GM19468 (cell line): Measurements from ENCODE around the gene FCGR2B.
A peak's percentile ranks its signal among the peaks of the same experiment; 100 is the strongest.
"Not testable (repeated sequence)": the region's sequence is repeated elsewhere in the genome, so short reads cannot be mapped to it uniquely, and the experiment has no call there.

Source experiments
- ATAC-seq: cut with Tn5 transposase; IDR thresholded peaks from one replicate; pipeline ENCODE4 v1.9.1; 2021; ENCODE audit warnings: mild to moderate bottlenecking, moderate library complexity, moderate number of reproducible peaks; ENCODE audit not compliant: unreplicated experiment; ENCODE audit errors: extremely low read depth

Gene FCGR2B

DNA sequence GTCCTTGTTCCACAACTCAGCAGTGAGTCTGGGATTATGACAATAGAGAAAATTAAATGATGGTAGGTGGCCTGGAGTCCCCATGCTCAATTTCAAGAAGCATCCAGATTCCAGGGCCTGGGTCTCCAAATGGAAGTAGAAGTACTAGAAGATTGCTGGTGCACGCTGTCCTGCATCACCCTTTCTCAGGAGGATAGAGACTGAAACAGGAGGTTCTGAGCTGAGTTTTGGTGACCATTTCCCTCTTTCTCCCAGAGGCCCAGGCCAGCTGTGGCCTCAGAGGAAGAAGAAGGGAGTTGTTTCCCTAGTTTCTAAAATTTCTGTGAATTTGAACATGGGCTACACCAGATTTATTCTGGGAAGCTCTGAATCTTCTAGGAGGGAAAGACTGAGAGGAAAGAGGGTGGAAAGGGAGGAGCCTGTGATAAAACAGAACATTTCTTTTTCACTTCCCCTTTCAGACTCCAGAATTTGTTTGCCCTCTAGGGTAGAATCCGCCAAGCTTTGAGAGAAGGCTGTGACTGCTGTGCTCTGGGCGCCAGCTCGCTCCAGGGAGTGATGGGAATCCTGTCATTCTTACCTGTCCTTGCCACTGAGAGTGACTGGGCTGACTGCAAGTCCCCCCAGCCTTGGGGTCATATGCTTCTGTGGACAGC is at the start of gene FCGR2B:
Gene FCGR2B (plus strand): TSS at position 460 of the 656 bp plus-strand sequence. CDS start 99 bp downstream, at position 559.
- ATAC-seq: peak; percentile 48

DNA sequence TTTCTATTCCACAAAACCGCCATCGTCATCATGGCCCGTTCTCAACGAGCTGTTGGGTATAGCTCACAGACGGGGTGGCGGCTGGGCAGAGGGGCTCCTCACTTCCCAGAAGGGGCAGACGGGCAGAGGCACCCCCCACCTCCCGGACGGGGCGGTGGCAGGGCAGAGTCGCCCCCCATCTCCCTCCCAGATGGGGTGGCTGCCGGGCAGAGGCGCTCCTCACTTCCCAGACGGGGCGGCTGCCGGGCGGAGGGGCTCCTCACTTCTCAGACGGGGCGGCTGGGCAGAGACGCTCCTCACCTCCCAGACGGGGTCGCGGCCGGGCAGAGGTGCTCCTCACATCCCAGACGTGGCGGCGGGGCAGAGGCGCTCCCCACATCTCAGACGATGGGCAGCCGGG is 46.5 kb upstream of the FCGR2B start:
- ATAC-seq: not testable (repeated sequence)

DNA sequence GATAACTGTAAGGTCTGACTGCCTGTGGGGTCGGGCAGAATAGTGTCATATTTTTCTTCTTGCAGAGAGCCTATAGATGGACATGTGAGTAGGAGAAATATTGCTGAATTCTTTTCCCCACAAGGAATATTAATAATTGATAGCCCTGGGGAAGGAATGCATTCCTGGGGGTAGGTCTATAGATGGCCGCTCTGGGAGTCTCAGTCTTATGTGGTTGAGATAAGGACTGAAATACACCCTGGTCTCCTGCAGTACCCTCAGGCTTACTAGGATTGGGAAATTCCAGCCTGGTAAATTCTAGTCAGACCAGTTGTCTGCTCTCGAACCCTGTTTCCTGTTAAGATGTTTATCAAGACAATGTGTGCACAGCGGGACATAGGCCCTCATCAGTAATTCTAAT is 44.4 kb upstream of the FCGR2B start:
- ATAC-seq: not testable (repeated sequence)

DNA sequence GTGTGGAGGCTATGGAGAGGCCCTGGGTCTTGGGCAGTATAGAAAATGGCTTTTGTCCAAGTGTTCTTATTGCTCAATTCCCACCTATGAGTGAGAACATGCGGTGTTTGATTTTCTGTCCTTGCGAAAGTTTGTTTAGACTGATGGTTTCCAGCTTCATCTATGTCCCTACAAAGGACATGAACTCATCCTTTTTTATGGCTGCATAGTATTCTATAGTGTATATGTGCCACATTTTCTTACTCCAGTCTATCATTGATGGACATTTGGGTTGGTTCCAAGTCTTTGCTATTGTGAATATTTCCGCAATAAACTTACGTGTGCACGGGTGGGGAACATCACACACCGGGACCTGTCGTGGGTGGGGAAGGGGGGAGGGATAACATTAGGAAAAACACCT is 42.5 kb upstream of the FCGR2B start:
- not testable (repeated sequence) for ATAC-seq

DNA sequence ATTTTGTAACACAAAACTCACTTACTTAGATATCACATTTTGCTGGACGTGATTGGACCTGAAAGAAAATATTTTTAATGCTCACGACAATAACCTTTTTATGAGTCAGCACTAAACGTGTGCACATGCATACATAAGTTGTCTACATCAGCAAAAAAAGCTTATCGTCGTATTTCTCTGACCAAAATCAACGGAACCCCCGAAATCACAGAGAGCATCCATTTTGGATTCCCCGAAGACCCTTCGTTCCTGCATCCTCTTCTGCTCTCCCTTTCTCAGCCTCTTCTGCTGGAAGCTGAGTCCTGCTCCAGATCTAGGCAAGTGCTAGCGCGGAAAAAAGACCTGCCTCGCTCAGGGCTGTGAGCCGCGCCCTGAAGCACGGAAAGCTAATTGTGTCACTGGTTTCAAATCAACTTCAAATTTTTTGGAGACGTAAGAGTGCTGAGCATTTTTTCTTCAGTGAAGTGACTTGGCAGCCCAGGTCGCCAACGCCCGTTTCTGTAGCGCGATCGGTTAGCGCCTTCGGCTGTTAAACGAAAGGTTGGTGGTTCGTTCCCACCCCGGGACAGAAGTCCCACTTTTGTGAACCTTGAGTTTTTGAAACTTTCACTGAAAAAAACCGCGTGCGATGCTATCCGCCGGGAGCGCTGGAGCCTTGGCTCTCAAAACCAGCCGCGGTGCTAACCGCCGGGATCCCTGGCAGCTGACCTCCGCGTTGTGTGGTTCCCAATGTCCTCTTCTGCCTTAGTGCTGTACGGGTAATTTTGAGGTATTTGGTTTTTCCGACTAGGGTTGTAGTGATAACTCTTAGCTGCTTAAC is 41.6 kb upstream of the FCGR2B start:
- ATAC-seq: not testable (repeated sequence)

DNA sequence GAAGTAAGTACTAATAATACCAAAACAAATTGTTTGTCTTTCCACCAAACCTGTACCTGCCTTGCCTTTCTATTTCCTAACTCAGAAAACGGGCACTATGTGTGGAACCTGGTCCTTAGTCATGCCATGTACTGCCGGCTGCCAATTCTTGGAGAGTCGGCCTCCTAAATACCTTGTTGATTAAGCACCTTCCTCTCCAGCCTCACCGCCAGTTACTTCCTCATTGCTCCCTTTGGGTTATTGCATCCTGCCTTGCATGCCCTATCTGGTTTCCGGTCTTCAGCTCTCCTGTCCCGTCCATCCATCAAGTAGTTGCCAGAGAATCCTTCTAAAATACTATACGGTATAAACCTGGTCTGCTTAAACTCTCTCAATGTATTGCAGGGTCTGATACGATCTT is 40.9 kb upstream of the FCGR2B start:
- ATAC-seq: not testable (repeated sequence)

DNA sequence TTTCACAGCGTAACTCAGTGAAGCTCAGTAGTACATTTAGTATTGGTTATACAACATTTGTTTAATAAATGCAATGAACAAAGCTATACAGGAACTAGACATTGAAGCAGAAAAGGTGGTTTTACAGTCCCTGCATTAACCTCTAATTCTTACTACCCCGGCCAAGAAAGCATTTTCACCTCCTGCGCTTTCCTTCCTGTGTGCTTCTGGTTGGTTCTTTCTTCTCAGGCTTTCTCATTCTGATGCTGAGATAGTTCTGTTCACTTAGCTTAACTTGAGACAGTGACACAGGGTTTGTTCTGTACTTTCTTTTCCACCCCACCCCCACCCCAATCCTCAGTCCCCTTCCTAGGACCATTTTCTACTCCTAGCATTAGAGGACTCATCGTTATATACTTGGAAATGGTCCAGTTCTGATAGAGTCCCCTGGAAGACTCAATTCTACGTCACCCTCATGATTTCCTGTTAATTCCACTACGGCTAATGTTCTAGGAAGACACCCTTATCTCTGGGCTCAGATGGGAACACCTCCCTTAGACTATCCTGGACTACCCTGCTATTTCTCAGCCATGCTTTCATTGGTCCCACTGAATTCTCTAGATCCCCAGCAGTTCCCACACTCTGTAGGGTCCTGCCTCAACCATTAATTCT is 39.4 kb upstream of the FCGR2B start:
- peak; percentile 32 for ATAC-seq

- ATAC-seq: not testable (repeated sequence)
Measured at GRCh38 chr1:161624605-161625004, 38.3 kb upstream of the FCGR2B start.

- ATAC-seq: not testable (repeated sequence)
Measured at GRCh38 chr1:161626445-161627146, 36.3 kb upstream of the FCGR2B start.

- ATAC-seq: not testable (repeated sequence)
Measured at GRCh38 chr1:161630128-161630742, 32.7 kb upstream of the FCGR2B start.

- ATAC-seq: no peak
Measured at GRCh38 chr1:161631076-161631475, 31.9 kb upstream of the FCGR2B start, which contains the start of gene FCGR3B. Gene FCGR3B (minus strand): TSS chr1:161631176. CDS start chr1:161631094, 82 bp downstream.

DNA sequence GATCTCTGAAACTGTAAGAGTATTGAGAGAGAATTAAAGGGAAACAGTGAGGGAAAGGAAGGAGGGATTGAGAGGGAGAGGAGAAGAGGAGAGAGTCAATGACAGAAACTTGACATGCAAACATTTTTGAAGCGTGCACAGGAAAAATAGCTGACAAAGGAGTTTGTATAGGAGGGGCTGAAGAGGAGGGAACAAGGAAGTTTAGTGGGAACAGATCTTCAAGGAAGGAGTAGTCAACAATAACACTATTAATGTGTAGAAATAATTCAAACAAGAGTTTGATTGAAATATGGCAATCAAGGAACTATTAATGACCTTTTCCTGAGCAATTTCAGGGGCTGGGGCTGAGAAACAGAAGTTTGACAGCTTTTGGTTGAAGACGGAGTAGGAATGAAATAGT is 27.9 kb upstream of the FCGR2B start:
- ATAC-seq: not testable (repeated sequence)

DNA sequence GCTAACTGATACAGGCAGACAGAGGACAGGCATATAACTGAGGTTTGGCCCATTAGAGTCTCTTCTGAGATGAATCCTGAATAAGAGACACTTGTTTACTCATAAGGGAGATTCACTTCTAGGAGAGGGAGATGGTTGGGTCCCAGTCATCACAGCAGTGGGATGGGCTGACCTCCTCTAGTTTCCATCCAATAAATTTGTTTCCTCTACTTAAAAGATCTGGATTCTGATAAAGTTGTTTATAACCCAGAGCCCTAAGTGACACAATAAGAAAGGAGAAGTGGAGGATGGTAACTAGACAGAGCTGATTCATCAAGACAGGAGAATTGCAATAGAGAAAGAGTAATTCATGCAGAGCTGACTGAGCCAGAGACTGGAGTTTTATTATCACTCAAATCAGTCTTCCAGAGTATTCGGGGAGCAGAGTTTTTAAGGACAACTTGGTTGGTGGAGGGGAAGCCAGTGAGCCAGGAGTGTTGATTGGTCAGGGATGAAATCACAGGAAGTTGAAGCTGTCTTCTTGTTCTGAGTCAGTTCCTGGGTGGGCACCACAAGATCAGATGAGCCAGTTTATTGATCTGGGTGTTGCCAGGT is 26.7 kb upstream of the FCGR2B start:
- not testable (repeated sequence) for ATAC-seq

DNA sequence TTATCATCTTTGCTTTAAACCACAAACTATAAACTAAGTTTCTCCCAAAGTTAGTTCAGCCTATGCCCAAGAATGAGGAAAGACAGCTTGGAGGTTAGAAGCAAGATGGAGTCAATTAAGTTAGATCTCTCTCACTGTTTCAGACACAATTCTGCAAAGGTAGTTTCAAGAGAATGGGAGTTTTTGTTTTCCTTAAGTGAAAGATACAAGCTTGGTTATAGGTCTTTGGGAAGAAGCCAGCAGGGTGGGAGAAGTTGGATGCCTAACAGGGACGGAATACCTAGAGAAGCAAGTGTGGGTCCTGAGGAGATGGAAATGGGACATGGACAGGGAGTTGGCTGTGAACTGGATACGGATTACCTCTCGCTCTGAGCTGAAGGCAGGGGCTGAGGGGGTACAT is 26.0 kb upstream of the FCGR2B start:
- not testable (repeated sequence) for ATAC-seq

- not testable (repeated sequence) for ATAC-seq
Measured at GRCh38 chr1:161638251-161638993, 24.5 kb upstream of the FCGR2B start.

- ATAC-seq: not testable (repeated sequence)
Measured at GRCh38 chr1:161639203-161639602, 23.7 kb upstream of the FCGR2B start.

DNA sequence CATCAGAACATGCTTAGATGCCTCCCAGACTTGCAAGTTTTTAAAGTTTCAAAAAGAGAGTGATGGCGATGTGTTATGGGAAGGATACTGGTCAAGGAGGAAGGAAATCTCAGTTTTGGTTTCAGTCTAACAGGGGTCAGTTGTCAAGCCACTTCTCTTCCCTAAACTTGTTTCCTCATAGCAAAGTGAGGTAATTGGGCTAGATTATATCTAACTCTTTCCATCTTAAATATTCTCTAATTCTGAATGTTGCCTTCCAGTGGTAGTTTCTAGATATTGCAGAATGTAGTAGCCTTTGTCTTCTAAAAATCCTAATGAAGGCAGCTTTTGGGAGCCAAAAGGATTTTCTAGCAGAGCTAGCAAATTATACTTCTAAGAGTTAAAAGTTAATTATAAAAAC is 20.2 kb upstream of the FCGR2B start:
- not testable (repeated sequence) for ATAC-seq

- not testable (repeated sequence) for ATAC-seq
Measured at GRCh38 chr1:161643481-161644208, 19.3 kb upstream of the FCGR2B start.
